Esophagus muscularis mucosa (tissue), 4 donors: ENCODE measurements around the gene TMEM51. TPM values are rescaled to one million over a fixed set of nuclear protein-coding genes. Genes with fewer than 3 reads are reported as not detected.

Experiments used
- DNase-seq: peaks from one replicate; pipeline ENCODE4 v3.0.0-alpha.2; 2017; ENCODE audit errors: extremely low spot score
- H3K27ac ChIP-seq, 4 donors: fragments of 200-600 bp; sonication (generic); replicated peaks in 1 of 4; 1 replicate in 3 of 4; 2 replicates in 1 of 4; pipeline ENCODE4 v1.5.1; 2016 to 2019; ENCODE audit warnings: mild to moderate bottlenecking in 1 of 4
- H3K27me3 ChIP-seq, 4 donors: fragments of 200-600 bp; sonication (generic); one replicate each; pipeline versions ENCODE4 v1.5.1 to v1.6.0; 2016 to 2019
- H3K36me3 ChIP-seq, 4 donors: fragments of 200-600 bp; sonication (generic); one replicate each; pipeline ENCODE4 v1.5.1; 2016 to 2019
- H3K4me1 ChIP-seq, 4 donors: fragments of 200-600 bp; sonication (generic); one replicate each; pipeline ENCODE4 v1.5.1; 2016 to 2019
- H3K4me3 ChIP-seq, 4 donors: fragments of 200-600 bp; sonication (generic); 1 replicate in 2 of 4; 2 replicates in 2 of 4; pipeline ENCODE4 v1.5.1; 2016 to 2019; ENCODE audit warnings: mild to moderate bottlenecking in 4 of 4, moderate library complexity in 1 of 4
- H3K9me3 ChIP-seq, 4 donors: fragments of 200-600 bp; sonication (generic); 1 replicate in 3 of 4; 2 replicates in 1 of 4; pipeline ENCODE4 v1.5.1; 2016 to 2019
- CTCF ChIP-seq, 3 experiments: fragments of 200-600 bp in 2 of 3; fragments of 450-650 bp in 1 of 3; sonication (generic) in 2 of 3; IDR thresholded peaks; one replicate each; pipeline ENCODE4 v1.5.1; 2017 to 2019; ENCODE audit warnings: antibody characterized with exemption in 3 of 3, mild to moderate bottlenecking in 2 of 3, moderate library complexity in 1 of 3
- EP300 ChIP-seq: sonication (generic); formaldehyde crosslinking; IDR thresholded peaks from one replicate; pipeline ENCODE4 v1.6.1; 2017; ENCODE audit warnings: antibody characterized with exemption
- POLR2A ChIP-seq: fragments of 450-650 bp; IDR thresholded peaks from one replicate; pipeline ENCODE4 v1.6.1; 2017; ENCODE audit warnings: antibody characterized with exemption, moderate library complexity, mild to moderate bottlenecking, low read depth
- POLR2AphosphoS5 ChIP-seq, 2 donors: sonication (generic); formaldehyde crosslinking; IDR thresholded peaks; one replicate each; pipeline ENCODE4 v1.6.1; 2017; ENCODE audit warnings: antibody characterized with exemption in 2 of 2
- WGBS: methylation state at CpG from one replicate; pipeline ENCODE4 v1.1.5; 2018; 5-methylcytosine and 5-hydroxymethylcytosine counted together
- intact Hi-C: fragments of 100-400 bp; cut with DNase I; formaldehyde crosslinking; loops from one replicate; pipeline ENCODE4 v1.15.1; 2023
- total RNA-seq, 4 donors: library from RNA; depleted of rRNA; stranded (reverse); fragments of >200 nt; gene quantifications; one replicate each; pipeline versions ENCODE4 v1.1.0 to v1.2.1, GENCODE V29; 2016

The TMEM51 gene
- total RNA-seq, 4 donors from 2014 or later, result 8.6 to 17.2 (median 11.4) TPM

GRCh38 chr1:15214527-15214926 lies 61.0 kb downstream of the TMEM51 start:
- Histone ChIP-seq H3K4me3 (no peak overlapping the region), H3K36me3 (peaks cover 0 to 4% (median 3%) of the 10 kb centered on the region in 4 donors), H3K27me3 (no peaks in the 10 kb centered on the region), H3K4me1 (peaks cover 5 to 43% (median 37%) of the 10 kb centered on the region in 4 donors), H3K27ac (peak overlapping the region; percentile 36 to 57 (median 52)), H3K9me3 (no peaks in the 10 kb centered on the region)
- intact Hi-C loops, result no loop called here
- WGBS, result 41% methylated on average over 17 of the region's 19 CpGs
- TF ChIP-seq CTCF (IDR thresholded peaks at IDR 0.05) (no peak), POLR2AphosphoS5 (IDR thresholded peaks at IDR 0.05) (peak; percentile 27 to 48), POLR2A (no peak)
- DNase-seq, result no peak

- Histone ChIP-seq H3K27ac (peak overlapping the region; percentile 36 to 57 (median 52)), H3K4me3 (no peak overlapping the region), H3K36me3 (peaks cover 0 to 10% (median 7%) of the 10 kb centered on the region in 4 donors), H3K9me3 (no peaks in the 10 kb centered on the region), H3K27me3 (no peaks in the 10 kb centered on the region), H3K4me1 (peaks cover 5 to 41% (median 35%) of the 10 kb centered on the region in 4 donors)
- 74% methylated on average over 12 of the region's 23 CpGs for WGBS
- no peak for DNase-seq
- TF ChIP-seq POLR2AphosphoS5 (IDR thresholded peaks at IDR 0.05) (no peak), CTCF (IDR thresholded peaks at IDR 0.05) (no peak), EP300 (no peak), POLR2A (no peak)
- intact Hi-C loops, result no loop called here
Measured at GRCh38 chr1:15215116-15215515, 61.6 kb downstream of the TMEM51 start.

- TF ChIP-seq POLR2A, result no peak
- TF ChIP-seq POLR2AphosphoS5 (IDR thresholded peaks at IDR 0.05), result no peak
- TF ChIP-seq CTCF (IDR thresholded peaks at IDR 0.05), result no peak
- TF ChIP-seq EP300, result no peak
- H3K4me3 ChIP-seq, result no peak overlapping the region
- intact Hi-C loops, result no loop called here
- H3K4me1 ChIP-seq, result peaks cover 5 to 30% (median 28%) of the 10 kb centered on the region in 4 donors
- H3K9me3 ChIP-seq, result no peaks in the 10 kb centered on the region
- no peak overlapping the region for H3K27ac ChIP-seq
- H3K36me3 ChIP-seq, result peaks cover 0 to 17% (median 9%) of the 10 kb centered on the region in 4 donors
- 92% methylated on average over 1 of the region's 1 CpG for WGBS
- no peak for DNase-seq
- no peaks in the 10 kb centered on the region for H3K27me3 ChIP-seq
Measured at GRCh38 chr1:15217654-15218053, 64.1 kb downstream of the TMEM51 start.

- Histone ChIP-seq H3K4me1 (peaks cover 5 to 20% (median 19%) of the 10 kb centered on the region in 4 donors), H3K4me3 (no peak overlapping the region), H3K36me3 (peaks cover 0 to 17% (median 9%) of the 10 kb centered on the region in 4 donors), H3K9me3 (no peaks in the 10 kb centered on the region), H3K27me3 (no peaks in the 10 kb centered on the region), H3K27ac (no peak overlapping the region)
- no peak for TF ChIP-seq POLR2AphosphoS5 (IDR thresholded peaks at IDR 0.05)
- TF ChIP-seq POLR2A, result no peak
- TF ChIP-seq CTCF (IDR thresholded peaks at IDR 0.05), result no peak
- TF ChIP-seq EP300, result no peak
- WGBS, result 65% methylated on average over 6 of the region's 6 CpGs
- no peak for DNase-seq
- intact Hi-C loops, result no loop called here
Measured at GRCh38 chr1:15218287-15219279, 65.0 kb downstream of the TMEM51 start.
